ENCODE measurements around the gene XKR3.

XKR3 gene

DNA sequence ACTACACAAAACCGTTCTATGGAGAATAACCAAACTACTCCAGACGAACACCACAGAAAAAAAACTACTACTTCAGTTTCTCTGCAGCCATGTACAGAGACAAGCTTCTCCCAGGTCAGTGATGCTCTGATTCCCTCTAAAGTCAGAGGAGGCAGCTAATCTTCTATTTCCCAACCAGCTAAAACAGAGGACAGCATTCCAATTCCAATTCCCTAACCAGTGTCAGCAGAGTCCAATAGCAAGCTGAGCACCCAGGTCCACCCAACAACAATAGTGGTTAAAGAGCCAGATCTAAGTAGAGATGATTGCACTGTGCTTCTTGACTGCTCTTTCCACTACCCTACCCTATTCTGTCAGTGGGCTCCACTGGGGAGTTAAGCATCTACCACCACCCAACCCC, 6.7 kb downstream of the XKR3 start:
- no peak overlapping the region for H2AFZ ChIP-seq (ENCODE audit: low read depth, low read length, severe bottlenecking)

GRCh38 chr22:16815073-16815472, 10.1 kb downstream of the XKR3 start:
- Histone ChIP-seq H3K36me3 (ENCODE audit: low read length) (no peaks in the 10 kb centered on the region), H3K27me3 (ENCODE audit: low read length) (no peaks in the 10 kb centered on the region), H3K79me2 (ENCODE audit: insufficient read depth, low read length) (no peaks in the 10 kb centered on the region), H3K9ac (ENCODE audit: low read length) (no peak overlapping the region), H3K4me3 (ENCODE audit: insufficient read depth, low read length, poor library complexity, severe bottlenecking) (no peak overlapping the region), H4K20me1 (ENCODE audit: low read depth, low read length) (no peaks in the 10 kb centered on the region), H3F3A (ENCODE audit: insufficient read depth) (no peaks in the 10 kb centered on the region), H2AFZ (ENCODE audit: low read depth, low read length, severe bottlenecking) (no peak overlapping the region), H3K9me2 (replicated peaks; ENCODE audit: insufficient read depth, low read length) (no peaks in the 10 kb centered on the region), H3K9me3 (ENCODE audit: insufficient read depth, low read length) (no peaks in the 10 kb centered on the region), H3K4me2 (ENCODE audit: low read depth, low read length, poor library complexity, severe bottlenecking) (no peak overlapping the region), H3K27ac (ENCODE audit: low read depth, low read length) (no peak overlapping the region)
- TF ChIP-seq CTCF (IDR thresholded peaks at IDR 0.05; ENCODE audit: insufficient read depth, low read length, poor library complexity, severe bottlenecking) (no peak), EZH2phosphoT487 (conservative IDR thresholded peaks at IDR 0.05; ENCODE audit: low read length) (no peak)

More for the DNA sequence above, 6.7 kb downstream of the XKR3 start:
- H3K27ac ChIP-seq (ENCODE audit: low read depth, low read length): no peak overlapping the region
- H3K9me2 ChIP-seq (replicated peaks; ENCODE audit: insufficient read depth, low read length): no peaks in the 10 kb centered on the region
- H3K9ac ChIP-seq (ENCODE audit: low read length): no peak overlapping the region
- H3F3A ChIP-seq (ENCODE audit: insufficient read depth): no peaks in the 10 kb centered on the region
- H3K4me2 ChIP-seq (ENCODE audit: low read depth, low read length, poor library complexity, severe bottlenecking): peak overlapping the region; percentile 41
- no peaks in the 10 kb centered on the region for H3K79me2 ChIP-seq (ENCODE audit: insufficient read depth, low read length)
- no peak for TF ChIP-seq EZH2phosphoT487 (conservative IDR thresholded peaks at IDR 0.05; ENCODE audit: low read length)
- no peak for TF ChIP-seq CTCF (IDR thresholded peaks at IDR 0.05; ENCODE audit: insufficient read depth, low read length, poor library complexity, severe bottlenecking)
- H3K9me3 ChIP-seq (ENCODE audit: insufficient read depth, low read length): no peaks in the 10 kb centered on the region
- H4K20me1 ChIP-seq (ENCODE audit: low read depth, low read length): no peaks in the 10 kb centered on the region
- H3K36me3 ChIP-seq (ENCODE audit: low read length): no peaks in the 10 kb centered on the region
- no peak overlapping the region for H3K4me3 ChIP-seq (ENCODE audit: insufficient read depth, low read length, poor library complexity, severe bottlenecking)
- H3K27me3 ChIP-seq (ENCODE audit: low read length): no peaks in the 10 kb centered on the region

- TF ChIP-seq EZH2phosphoT487 (conservative IDR thresholded peaks at IDR 0.05; ENCODE audit: low read length) (no peak), CTCF (IDR thresholded peaks at IDR 0.05; ENCODE audit: insufficient read depth, low read length, poor library complexity, severe bottlenecking) (no peak)
- H3K79me2 ChIP-seq (ENCODE audit: insufficient read depth, low read length): no peaks in the 10 kb centered on the region
- peak overlapping the region; percentile 57 for H2AFZ ChIP-seq (ENCODE audit: low read depth, low read length, severe bottlenecking)
- H4K20me1 ChIP-seq (ENCODE audit: low read depth, low read length): no peaks in the 10 kb centered on the region
- H3K4me2 ChIP-seq (ENCODE audit: low read depth, low read length, poor library complexity, severe bottlenecking): peak overlapping the region; percentile 56
- no peaks in the 10 kb centered on the region for H3K9me3 ChIP-seq (ENCODE audit: insufficient read depth, low read length)
- no peak overlapping the region for H3K4me3 ChIP-seq (ENCODE audit: insufficient read depth, low read length, poor library complexity, severe bottlenecking)
- peak overlapping the region; percentile 75 for H3K27ac ChIP-seq (ENCODE audit: low read depth, low read length)
- no peaks in the 10 kb centered on the region for H3K27me3 ChIP-seq (ENCODE audit: low read length)
- no peak overlapping the region for H3K9ac ChIP-seq (ENCODE audit: low read length)
- no peaks in the 10 kb centered on the region for H3K36me3 ChIP-seq (ENCODE audit: low read length)
- H3F3A ChIP-seq (ENCODE audit: insufficient read depth): 0 out of 2 replicates have a peak, but pooled peaks cover 4% of the 10 kb centered on the region
- no peaks in the 10 kb centered on the region for H3K9me2 ChIP-seq (replicated peaks; ENCODE audit: insufficient read depth, low read length)
Observed at GRCh38 chr22:16810188-16810802, 14.9 kb downstream of the XKR3 start.

All from SU-DHL-6 (cell line).